ENCODE measurements around the gene NXPH2. TPM values are rescaled to one million over a fixed set of nuclear protein-coding genes. Genes with fewer than 3 reads are reported as not detected.

NXPH2 gene
- total RNA-seq, 1 experiment from 2014 or later = 1.8 TPM

DNA sequence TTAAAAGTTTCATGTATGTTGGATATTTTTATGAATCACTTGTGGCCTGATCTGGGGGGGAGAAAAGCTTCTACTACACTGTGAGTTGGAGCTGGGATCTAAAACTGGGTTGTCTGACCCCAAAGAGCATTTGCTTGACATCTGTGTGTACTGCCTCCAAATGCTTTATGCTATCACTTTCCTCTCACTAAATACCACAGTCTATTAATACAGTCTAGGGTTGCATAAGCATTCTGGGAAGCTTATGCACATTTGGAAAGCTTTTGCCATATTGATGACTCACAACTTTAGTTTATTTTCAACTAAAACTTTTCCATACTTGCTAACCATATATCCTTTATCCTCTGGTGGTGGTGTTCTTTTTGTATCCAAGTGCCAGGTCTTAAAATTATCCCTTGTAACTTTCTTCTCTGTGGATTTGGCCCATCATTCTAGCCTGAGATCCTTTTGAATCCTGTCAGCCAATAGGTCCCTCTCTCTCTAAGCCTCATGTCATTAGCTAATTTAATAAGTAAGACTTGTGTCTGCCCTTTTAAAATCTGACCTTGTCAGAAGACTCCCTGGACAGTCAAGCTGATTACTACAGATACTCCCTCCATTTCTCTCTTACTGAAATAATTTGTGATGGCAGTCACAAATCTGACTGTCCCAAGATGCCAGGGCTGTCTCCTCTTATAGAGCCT lies 72.7 kb downstream of the NXPH2 start:
- Histone ChIP-seq H3K27me3 (ENCODE audit: insufficient read depth, low read length) (no peaks in the 10 kb centered on the region), H3K9me3 (ENCODE audit: control insufficient read depth, low read depth, low read length) (no peaks in the 10 kb centered on the region), H2BK120ac (ENCODE audit: low read depth, low read length, poor library complexity, severe bottlenecking) (no peak overlapping the region), H4K20me1 (ENCODE audit: control insufficient read depth, insufficient read depth, insufficient read length) (no peaks in the 10 kb centered on the region), H3K9ac (ENCODE audit: extremely low read depth, insufficient read length, low read length) (no peak overlapping the region), H4K5ac (ENCODE audit: insufficient read length, low read depth, low read length) (no peak overlapping the region), H3K18ac (ENCODE audit: insufficient read length, low read depth, low read length) (no peak overlapping the region), H4K8ac (replicated peaks; ENCODE audit: insufficient read length, low read depth, low read length) (no peak overlapping the region), H2BK12ac (ENCODE audit: insufficient read length, low read depth, low read length) (no peak overlapping the region), H3K4me1 (ENCODE audit: insufficient read depth, low read length) (no peaks in the 10 kb centered on the region), H2BK20ac (ENCODE audit: low read depth, low read length, poor library complexity, severe bottlenecking) (no peak overlapping the region), H3K4ac (ENCODE audit: low read depth, low read length) (no peak overlapping the region), H2AK5ac (ENCODE audit: insufficient read length, low read length) (no peak overlapping the region), H3T11ph (ENCODE audit: low read length) (no peak overlapping the region), H3K23me2 (ENCODE audit: insufficient read length, low read depth, low read length, poor library complexity, severe bottlenecking) (no peaks in the 10 kb centered on the region), H3K79me2 (ENCODE audit: insufficient read depth, low read length) (no peaks in the 10 kb centered on the region), H3K79me1 (ENCODE audit: insufficient read depth, low read depth, low read length, poor library complexity, severe bottlenecking) (no peaks in the 10 kb centered on the region), H3K23ac (ENCODE audit: insufficient read length, low read depth, low read length) (no peak overlapping the region), H2BK15ac (ENCODE audit: low read depth, low read length) (no peak overlapping the region), H3K56ac (ENCODE audit: insufficient read length, low read depth, low read length) (no peak overlapping the region), H4K91ac (ENCODE audit: insufficient read length, low read depth, low read length) (no peak overlapping the region), H2AFZ (ENCODE audit: low read length) (no peak overlapping the region), H3K14ac (ENCODE audit: insufficient read depth, low read length) (no peak overlapping the region), H3K4me2 (ENCODE audit: insufficient read depth, insufficient read length, low read length) (no peak overlapping the region), H2BK5ac (ENCODE audit: insufficient read length, low read length) (no peak overlapping the region), H3K27ac (ENCODE audit: insufficient read length, low read depth, low read length) (no peak overlapping the region)
- H3K27me3 Mint-ChIP-seq (ENCODE audit: low read depth) = no peaks in the 10 kb centered on the region
- DNase-seq = no peak
- H3K9me3 Mint-ChIP-seq = no peaks in the 10 kb centered on the region
- H3K4me1 Mint-ChIP-seq = 0 out of 4 replicates have a peak, but pooled peaks cover 0 to 4% of the 10 kb centered on the region in 2 experiments
- H3K36me3 Mint-ChIP-seq (ENCODE audit: insufficient read depth in 1 of 3, low read depth in 3 of 3) = no peaks in the 10 kb centered on the region; a peak in 1 of 7 replicates
- TF ChIP-seq, protein P1, sequence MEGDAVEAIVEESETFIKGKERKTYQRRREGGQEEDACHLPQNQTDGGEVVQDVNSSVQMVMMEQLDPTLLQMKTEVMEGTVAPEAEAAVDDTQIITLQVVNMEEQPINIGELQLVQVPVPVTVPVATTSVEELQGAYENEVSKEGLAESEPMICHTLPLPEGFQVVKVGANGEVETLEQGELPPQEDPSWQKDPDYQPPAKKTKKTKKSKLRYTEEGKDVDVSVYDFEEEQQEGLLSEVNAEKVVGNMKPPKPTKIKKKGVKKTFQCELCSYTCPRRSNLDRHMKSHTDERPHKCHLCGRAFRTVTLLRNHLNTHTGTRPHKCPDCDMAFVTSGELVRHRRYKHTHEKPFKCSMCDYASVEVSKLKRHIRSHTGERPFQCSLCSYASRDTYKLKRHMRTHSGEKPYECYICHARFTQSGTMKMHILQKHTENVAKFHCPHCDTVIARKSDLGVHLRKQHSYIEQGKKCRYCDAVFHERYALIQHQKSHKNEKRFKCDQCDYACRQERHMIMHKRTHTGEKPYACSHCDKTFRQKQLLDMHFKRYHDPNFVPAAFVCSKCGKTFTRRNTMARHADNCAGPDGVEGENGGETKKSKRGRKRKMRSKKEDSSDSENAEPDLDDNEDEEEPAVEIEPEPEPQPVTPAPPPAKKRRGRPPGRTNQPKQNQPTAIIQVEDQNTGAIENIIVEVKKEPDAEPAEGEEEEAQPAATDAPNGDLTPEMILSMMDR (conservative IDR thresholded peaks at IDR 0.05) = no peak
- no peak overlapping the region for H3K4me3 Mint-ChIP-seq
- H3K27ac Mint-ChIP-seq = no peak overlapping the region
